ENCODE results near the gene FNDC3B. TPM values are rescaled to one million over a fixed set of nuclear protein-coding genes. Genes with fewer than 3 reads are reported as not detected.

The FNDC3B gene
- total and polyA plus RNA-seq, 2 donors (not counting 1 experiment from before 2014, with no cell fraction given), result 1.2 to 9.2 TPM

DNA sequence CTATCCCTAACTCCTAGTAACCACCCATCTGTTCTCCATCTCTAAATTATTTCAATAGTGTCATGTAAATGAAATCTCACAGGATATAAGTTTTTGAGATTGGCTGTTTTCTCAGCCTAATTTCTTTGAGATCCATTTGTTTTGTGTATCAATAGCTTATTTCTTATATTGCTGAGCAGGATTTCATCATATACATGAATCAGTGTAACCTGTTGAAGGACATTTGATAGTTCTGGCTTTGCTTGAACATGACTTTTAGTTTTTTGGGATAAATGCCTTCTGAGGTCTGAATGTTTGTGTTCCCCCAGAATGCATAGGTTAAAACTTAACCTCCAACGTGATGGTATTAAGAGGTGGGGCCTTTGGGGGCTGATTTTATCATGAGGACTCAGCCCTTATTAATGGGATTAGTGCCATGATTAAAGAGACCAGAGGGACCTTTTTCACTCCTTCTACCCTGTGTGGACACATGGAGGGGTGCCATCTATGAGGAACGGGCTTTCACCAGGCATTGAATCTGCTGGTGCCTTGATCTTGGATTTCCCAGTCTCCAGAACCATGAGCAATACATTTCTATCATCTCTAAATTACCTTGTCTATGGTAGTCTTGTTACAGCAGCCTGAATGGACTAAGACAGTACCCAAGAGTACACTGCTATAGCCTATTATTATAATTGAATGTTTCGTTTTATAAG lies 118.3 kb downstream of the FNDC3B start:
- H3K4me1 Mint-ChIP-seq, result no peaks in the 10 kb centered on the region
- ATAC-seq (ENCODE audit: low read depth), result no peak
- Histone ChIP-seq H3K4me1 (ENCODE audit: control insufficient read depth in 2 of 2, insufficient read depth in 2 of 2, low read length in 2 of 2) (no peaks in the 10 kb centered on the region), H4K20me1 (ENCODE audit: control insufficient read depth, insufficient read depth, low read length, poor library complexity, severe bottlenecking) (no peaks in the 10 kb centered on the region), H3K36me3 (replicated peaks in 1 of 2; ENCODE audit: control extremely low read depth in 1 of 2, control insufficient read depth in 1 of 2, extremely low read depth in 1 of 2, insufficient read depth in 2 of 2, low read length in 1 of 2) (no peaks in the 10 kb centered on the region), H3K9ac (ENCODE audit: low read length) (no peak overlapping the region), H3K9me3 (ENCODE audit: control extremely low read depth in 1 of 3, control insufficient read depth in 2 of 3, insufficient read depth in 1 of 3, low read length in 2 of 3) (no peaks in the 10 kb centered on the region), H3K27ac (ENCODE audit: low read length in 2 of 2) (no peak overlapping the region), H3K4me3 (ENCODE audit: control extremely low read depth in 1 of 5, extremely low read depth in 1 of 5, insufficient read depth in 1 of 5, low read depth in 2 of 5, low read length in 4 of 5) (no peak overlapping the region), H3K4me2 (replicated peaks; ENCODE audit: low read depth, low read length, poor library complexity, severe bottlenecking) (no peak overlapping the region), H2AFZ (ENCODE audit: insufficient read depth, low read depth, low read length, poor library complexity, severe bottlenecking) (no peak overlapping the region), H3K27me3 (replicated peaks in 1 of 4; ENCODE audit: control extremely low read depth in 1 of 4, control insufficient read depth in 3 of 4, insufficient read depth in 4 of 4, low read length in 3 of 4) (no peaks in the 10 kb centered on the region), H3K79me2 (ENCODE audit: control insufficient read depth, insufficient read depth, low read length) (no peaks in the 10 kb centered on the region)
- ChIA-PET POLR2A (no interaction called here), CTCF (no interaction called here)
- H3K27me3 Mint-ChIP-seq, result peaks cover 12% of the 10 kb centered on the region
- intact Hi-C loops (cut with micrococcal nuclease), result no loop called here
- no peaks in the 10 kb centered on the region for H3K9me3 Mint-ChIP-seq (ENCODE audit: insufficient read depth)
- H3K4me3 Mint-ChIP-seq, result no peak overlapping the region
- WGBS (ENCODE audit: insufficient coverage), result no CpG with 5 or more reads among the region's 3 CpGs
- no peak for DNase-seq
- H3K27ac Mint-ChIP-seq, result no peak overlapping the region
- TF ChIP-seq, protein P1, sequence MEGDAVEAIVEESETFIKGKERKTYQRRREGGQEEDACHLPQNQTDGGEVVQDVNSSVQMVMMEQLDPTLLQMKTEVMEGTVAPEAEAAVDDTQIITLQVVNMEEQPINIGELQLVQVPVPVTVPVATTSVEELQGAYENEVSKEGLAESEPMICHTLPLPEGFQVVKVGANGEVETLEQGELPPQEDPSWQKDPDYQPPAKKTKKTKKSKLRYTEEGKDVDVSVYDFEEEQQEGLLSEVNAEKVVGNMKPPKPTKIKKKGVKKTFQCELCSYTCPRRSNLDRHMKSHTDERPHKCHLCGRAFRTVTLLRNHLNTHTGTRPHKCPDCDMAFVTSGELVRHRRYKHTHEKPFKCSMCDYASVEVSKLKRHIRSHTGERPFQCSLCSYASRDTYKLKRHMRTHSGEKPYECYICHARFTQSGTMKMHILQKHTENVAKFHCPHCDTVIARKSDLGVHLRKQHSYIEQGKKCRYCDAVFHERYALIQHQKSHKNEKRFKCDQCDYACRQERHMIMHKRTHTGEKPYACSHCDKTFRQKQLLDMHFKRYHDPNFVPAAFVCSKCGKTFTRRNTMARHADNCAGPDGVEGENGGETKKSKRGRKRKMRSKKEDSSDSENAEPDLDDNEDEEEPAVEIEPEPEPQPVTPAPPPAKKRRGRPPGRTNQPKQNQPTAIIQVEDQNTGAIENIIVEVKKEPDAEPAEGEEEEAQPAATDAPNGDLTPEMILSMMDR (IDR thresholded peaks at IDR 0.05), result no peak
- no peak for TF ChIP-seq EZH2 (IDR thresholded peaks at IDR 0.05; ENCODE audit: borderline replicate concordance, insufficient read depth, low read depth, low read length, poor library complexity, severe bottlenecking)

DNA sequence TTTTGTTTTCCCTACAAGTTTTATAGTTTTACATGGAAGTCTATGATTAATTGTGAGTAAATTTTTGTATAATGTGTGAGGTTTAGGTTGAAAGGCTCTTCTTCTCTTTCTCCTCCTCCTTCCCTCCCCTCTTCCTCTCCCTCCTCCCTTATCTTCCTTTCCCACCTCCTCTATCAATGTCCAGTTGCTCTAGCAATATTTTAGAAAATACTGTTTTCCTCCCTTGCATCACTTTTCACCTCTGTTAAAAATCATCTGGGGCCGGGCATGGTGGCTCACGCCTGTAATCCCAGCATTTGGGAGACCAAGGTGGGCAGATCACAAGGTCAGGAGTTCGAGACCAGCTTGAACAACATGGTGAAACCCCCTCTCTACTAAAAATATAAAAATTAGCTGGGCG lies 119.4 kb downstream of the FNDC3B start:
- TF ChIP-seq EZH2 (IDR thresholded peaks at IDR 0.05; ENCODE audit: borderline replicate concordance, insufficient read depth, low read depth, low read length, poor library complexity, severe bottlenecking), result no peak
- TF ChIP-seq, protein P1 (IDR thresholded peaks at IDR 0.05), result no peak
- ChIA-PET CTCF (interaction anchor here (0.6 kb wide), 1 partner anchor 107 kb away, joined by 3 read pairs; no protein-coding TSS in a partner anchor), POLR2A (no interaction called here)
- Mint-ChIP-seq H3K27me3 (peaks cover 5% of the 10 kb centered on the region), H3K4me1 (no peaks in the 10 kb centered on the region), H3K4me3 (no peak overlapping the region), H3K27ac (no peak overlapping the region), H3K9me3 (ENCODE audit: insufficient read depth) (no peaks in the 10 kb centered on the region)
- Histone ChIP-seq H3K9ac (ENCODE audit: low read length) (no peak overlapping the region), H3K9me3 (ENCODE audit: control extremely low read depth in 1 of 3, control insufficient read depth in 2 of 3, insufficient read depth in 1 of 3, low read length in 2 of 3) (no peaks in the 10 kb centered on the region), H3K27ac (ENCODE audit: low read length in 2 of 2) (no peak overlapping the region), H3K27me3 (replicated peaks in 1 of 4; ENCODE audit: control extremely low read depth in 1 of 4, control insufficient read depth in 3 of 4, insufficient read depth in 4 of 4, low read length in 3 of 4) (no peaks in the 10 kb centered on the region), H3K4me3 (ENCODE audit: control extremely low read depth in 1 of 5, extremely low read depth in 1 of 5, insufficient read depth in 1 of 5, low read depth in 2 of 5, low read length in 4 of 5) (no peak overlapping the region), H4K20me1 (ENCODE audit: control insufficient read depth, insufficient read depth, low read length, poor library complexity, severe bottlenecking) (no peaks in the 10 kb centered on the region), H2AFZ (ENCODE audit: insufficient read depth, low read depth, low read length, poor library complexity, severe bottlenecking) (no peak overlapping the region), H3K36me3 (replicated peaks in 1 of 2; ENCODE audit: control extremely low read depth in 1 of 2, control insufficient read depth in 1 of 2, extremely low read depth in 1 of 2, insufficient read depth in 2 of 2, low read length in 1 of 2) (no peaks in the 10 kb centered on the region), H3K4me2 (replicated peaks; ENCODE audit: low read depth, low read length, poor library complexity, severe bottlenecking) (no peak overlapping the region), H3K79me2 (ENCODE audit: control insufficient read depth, insufficient read depth, low read length) (no peaks in the 10 kb centered on the region), H3K4me1 (ENCODE audit: control insufficient read depth in 2 of 2, insufficient read depth in 2 of 2, low read length in 2 of 2) (no peaks in the 10 kb centered on the region)
- DNase-seq (no peak), ATAC-seq (ENCODE audit: low read depth) (no peak)
- intact Hi-C loops (cut with micrococcal nuclease), result no loop called here
- 100% methylated on average over 1 of the region's 4 CpGs for WGBS (ENCODE audit: insufficient coverage)

Data from B cell (primary cell).